CD4-positive, alpha-beta T cell treated with Interleukin-15 for 1 hour (primary cell): ENCODE data around the gene ESPNL.

Source experiments
- DNase-seq: peaks from one replicate; pipeline ENCODE4 v3.0.0-alpha.2; 2020

Gene ESPNL

GRCh38 chr2:238116298-238117198 is 16.4 kb downstream of the ESPNL start:
- DNase-seq: no peak

DNA sequence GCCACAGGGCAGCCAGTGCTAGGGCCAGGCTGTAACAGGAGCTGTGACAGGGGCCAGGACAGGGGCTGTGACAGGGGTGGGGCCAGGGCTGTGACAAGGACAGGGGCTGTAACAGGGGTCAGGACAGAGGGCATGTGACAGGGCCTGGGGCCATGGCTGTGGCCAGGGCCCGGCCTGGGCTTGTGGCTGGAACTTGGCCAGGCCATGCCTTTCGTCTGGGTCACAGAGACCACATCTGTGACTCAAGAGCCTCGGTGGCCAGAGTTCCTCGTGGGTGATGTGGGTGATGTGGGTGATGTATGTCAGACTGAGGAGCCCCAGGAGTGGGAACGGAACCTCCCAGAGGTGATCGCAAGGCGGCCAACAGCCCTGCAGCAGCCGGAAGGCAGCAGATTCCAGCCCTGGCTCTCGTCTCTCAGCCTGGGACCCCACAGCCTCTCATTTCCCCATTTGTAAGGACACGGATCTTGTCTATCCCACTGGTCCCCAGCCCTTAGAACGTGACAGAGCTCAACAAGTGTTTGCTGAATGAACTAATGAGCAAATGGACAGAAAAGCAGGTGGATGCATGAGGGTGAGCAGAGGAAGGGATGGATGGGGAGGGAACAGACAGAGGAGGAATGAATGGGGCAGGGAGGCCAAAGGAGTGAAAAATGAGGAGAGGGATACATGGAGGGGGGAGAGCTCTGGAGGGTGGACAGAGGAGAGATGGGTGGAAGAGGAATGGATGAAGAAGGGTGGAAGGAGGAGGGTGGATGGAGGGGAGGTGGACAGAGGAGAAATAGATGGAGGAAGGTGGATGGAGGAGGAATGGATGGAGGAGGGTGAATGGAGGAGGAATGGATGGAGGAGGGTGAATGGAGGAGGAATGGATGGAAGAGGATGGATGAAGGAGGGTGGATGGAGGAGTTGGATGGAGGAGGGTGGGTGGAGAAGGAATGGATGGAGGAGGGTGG is 17.3 kb downstream of the ESPNL start:
- DNase-seq: no peak

- DNase-seq: no peak
Observed at GRCh38 chr2:238119756-238120462, 19.8 kb downstream of the ESPNL start.

DNA sequence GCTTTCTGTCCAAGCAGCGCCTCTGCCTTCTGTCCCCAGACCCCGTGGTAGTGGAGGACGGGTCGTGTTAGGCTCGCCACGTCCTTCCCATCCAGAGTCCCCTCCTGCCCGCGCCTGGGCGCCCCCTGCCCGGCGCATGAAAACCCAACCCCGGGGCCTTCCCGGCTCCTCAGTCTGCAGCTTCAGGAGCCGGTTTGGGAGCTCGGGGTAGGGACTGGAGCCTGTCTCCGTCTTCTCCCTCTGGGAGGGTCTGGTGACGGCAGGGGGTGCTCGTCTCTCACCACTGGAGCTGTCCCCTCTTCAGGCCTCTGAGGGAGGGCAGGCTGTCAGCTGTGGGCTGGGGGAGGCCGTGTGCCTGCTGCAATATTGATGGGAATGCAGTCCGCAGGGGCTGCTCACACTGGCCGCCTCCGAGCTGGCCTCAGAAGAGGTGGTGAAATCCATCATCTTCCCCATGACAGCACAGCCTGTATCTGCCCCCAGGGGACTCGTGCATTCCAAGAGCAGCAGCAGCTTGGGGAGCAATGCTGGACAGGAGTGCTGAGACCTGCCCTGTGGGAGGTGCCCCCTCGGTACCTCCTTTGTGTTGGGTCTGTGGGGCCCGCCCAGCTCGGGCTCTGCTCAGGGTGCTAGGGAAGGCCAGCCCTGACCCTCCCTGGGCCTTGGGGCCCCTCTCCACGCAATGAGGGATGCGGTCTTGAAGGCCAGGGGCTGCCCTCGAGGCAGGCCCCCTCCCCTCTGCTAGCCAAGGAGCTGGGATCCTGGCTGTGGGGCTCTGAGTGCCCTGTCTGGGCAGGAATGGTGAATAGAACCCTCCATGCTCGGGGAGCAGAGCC is 20.5 kb downstream of the ESPNL start:
- DNase-seq: no peak

GRCh38 chr2:238121511-238122286 is 21.6 kb downstream of the ESPNL start:
- DNase-seq: no peak

GRCh38 chr2:238122287-238123217 is 22.4 kb downstream of the ESPNL start:
- DNase-seq: no peak

GRCh38 chr2:238123218-238123971 is 23.3 kb downstream of the ESPNL start:
- no peak for DNase-seq

- DNase-seq: no peak
Observed at GRCh38 chr2:238123991-238124470, 23.9 kb downstream of the ESPNL start.

DNA sequence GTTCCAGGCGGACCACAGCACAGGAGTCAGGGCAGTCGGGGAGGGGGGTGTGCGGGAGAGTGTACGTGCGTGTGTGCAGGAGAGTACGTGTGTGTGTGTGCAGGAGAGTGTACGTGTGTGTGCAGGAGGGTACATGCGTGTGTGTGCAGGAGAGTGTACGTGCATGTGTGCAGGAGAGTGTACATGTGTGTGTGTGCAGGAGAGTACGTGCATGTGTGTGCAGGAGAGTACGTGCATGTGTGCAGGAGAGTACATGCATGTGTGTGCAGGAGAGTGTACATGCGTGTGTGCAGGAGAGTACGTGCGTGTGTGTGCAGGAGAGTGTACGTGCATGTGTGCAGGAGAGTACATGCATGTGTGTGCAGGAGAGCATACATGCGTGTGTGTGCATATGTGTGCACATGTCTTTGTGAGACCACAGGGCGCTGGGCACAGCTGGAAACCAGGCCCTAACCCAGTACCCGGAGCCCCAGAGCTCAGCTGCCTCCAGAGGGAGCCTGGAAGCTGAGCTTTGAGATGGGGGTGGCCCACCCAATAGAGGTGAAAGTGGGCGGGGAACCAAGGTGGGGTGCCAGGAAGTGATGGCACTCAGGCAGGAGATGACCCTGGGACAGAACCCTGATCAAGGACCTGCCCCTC is 24.5 kb downstream of the ESPNL start:
- no peak for DNase-seq

DNA sequence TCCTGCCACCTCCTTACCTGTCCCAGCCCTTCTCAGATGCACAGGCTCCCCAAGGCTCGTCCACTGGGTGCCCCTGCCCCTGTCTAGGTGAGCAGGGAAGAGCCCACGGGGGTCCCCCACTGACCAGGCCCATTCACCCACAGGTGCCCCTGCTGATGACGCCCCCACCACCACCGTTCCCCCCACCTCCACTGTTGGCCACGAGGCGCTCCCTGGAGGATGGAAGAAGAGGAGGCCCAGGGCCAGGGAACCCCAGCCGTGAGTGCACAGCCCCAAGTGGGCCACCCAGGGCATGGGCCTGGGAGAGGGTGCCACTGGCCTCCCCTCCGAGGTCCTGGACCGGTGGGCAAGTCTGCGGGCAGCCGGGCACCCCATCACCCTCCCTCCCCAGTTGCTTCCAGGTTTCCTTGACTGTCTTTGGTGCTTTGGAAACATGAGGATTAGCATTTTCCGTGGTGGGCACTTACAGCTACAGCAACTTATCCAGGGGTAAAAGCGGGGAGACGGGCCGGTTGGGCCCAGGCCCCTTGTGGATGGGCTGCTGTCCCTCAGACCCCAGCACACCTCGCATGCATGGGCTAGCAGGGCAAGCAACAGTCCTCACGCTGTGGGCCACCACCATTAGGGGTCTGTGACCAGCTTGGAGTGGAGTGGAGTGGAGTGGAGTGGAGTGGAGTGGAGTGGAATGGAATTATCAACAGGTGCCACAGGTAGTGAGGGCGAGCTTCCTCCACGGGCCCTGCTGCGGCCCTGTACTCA is 25.2 kb downstream of the ESPNL start:
- DNase-seq: no peak

GRCh38 chr2:238126338-238126737 is 26.2 kb downstream of the ESPNL start:
- DNase-seq: no peak

DNA sequence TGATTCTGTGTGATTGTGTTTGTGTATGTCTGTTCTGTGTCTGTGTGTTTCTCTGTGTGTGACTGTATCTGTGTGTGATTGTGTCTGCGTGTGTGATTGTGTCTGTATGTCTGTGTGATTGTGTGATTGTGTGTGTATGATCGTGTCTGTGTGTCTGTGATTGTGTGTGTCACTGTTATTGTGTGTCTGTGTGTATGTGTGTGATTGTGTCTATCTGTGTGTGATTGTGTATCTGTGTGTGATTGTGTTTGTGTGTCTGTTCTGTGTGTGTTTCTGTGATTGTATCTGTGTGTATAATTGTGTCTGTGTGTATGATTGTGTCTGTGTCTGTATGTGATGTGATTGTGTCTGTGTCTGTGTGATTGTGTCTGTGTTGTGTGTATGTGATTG is 26.6 kb downstream of the ESPNL start:
- DNase-seq: no peak

DNA sequence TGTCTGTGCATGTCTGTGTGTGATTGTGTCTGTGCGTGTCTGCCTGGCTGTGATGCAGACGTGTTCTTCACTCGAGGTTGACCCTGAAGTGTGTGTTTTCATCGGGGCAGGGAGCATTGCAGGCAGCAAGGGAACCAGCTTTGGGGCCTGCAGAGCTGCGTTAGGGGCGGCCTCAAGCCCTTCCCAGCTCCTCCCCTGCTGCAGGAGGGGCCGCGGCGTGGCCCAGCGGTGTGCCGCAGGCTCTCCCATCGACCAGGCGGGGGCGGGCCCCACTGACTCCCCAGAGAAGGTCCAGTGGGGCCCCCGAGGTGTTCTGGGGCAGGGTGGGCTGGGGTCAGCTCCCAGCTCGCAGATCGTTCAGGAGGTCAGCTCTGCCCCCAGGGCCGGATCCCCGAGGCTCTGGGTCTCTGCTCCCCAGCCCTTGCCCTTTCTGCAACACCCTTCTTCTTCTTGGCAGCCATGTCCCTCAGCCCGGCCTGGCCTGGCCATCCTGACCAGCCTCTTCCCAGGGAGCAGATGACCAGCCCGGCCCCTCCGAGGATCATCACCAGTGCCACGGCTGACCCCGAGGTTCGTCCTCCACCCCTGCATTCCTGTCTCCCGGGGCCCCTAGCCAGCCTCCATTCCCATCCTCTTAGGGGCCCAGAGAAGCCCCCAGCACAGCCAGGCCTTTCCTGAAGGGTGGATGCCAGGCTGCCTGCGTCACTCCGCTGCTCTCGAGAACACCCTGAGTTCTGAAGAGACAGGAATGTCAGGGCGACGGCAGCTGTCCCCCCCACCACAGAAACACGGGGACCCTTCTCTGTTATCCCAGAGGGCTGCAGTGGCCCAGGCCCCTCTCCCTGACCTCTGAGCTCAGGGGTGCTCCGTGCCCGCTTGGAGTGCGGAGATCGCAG is 27.3 kb downstream of the ESPNL start:
- no peak for DNase-seq

DNA sequence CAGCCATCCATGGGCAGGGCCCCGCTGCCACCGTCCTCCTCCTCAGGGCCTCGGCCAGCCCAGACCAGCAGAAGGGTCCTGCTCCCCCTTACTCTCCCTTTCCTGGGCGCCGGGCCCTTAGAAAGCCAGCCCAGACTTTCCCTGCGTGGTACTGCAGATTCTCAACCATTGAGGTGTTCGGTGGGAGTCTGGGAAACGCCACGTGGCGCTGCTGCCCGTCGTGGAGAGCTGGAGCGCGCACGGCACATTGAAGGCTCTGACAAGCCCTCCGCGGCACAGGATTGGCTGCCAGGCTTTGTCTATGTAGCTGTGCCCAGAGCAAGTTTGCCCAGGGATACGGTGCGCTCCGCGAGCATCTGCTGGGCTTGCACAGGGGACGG is 27.9 kb downstream of the ESPNL start:
- no peak for DNase-seq

- no peak for DNase-seq
Observed at GRCh38 chr2:238128534-238129001, 28.4 kb downstream of the ESPNL start.

DNA sequence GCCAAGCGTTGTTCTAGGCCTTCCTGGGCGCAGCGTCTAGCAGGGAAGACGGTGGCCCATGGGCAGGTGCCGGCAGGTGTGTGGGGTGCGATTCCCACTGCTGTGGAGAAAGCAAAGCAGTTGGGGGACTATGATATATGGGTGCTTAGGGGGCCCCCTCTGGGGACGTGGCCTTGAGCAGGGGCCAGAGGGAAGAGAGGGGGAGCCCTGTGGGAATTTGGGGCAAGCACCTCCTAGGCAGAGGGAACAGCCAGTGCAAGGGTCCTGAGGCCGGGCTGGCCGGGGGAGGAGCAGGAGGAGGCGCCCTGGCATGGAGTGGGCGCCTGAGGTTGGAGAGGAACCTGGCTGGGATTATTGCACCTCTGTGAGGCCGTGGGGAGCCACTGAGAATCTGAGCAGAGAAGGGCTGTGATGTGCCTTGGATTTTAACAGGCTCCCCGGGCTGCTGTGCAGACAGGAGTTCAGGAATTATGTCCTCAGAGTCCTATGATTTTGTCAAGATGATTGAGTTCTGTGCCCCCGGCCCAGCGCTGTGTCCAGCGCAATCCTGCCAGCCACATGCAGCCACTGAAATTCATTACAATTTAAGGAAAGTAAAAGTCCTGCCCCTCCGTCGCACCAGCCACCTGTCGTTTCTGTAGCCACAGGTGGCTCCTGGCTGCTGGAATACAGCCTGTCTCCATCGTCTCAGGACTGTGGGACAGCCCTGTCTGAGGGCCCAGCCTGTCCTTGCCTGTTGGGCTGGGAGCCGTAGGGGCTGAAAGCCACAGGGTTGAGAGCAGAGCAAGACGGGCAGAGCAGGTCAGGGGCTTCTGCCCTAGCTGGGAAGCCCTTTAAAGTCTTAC is 29.2 kb downstream of the ESPNL start:
- DNase-seq: no peak
